ENCODE data around the gene CNTN4.
"Not testable (repeated sequence)": the region's sequence is repeated elsewhere in the genome, so short reads cannot be mapped to it uniquely, and the experiment has no call there.

The CNTN4 gene

DNA sequence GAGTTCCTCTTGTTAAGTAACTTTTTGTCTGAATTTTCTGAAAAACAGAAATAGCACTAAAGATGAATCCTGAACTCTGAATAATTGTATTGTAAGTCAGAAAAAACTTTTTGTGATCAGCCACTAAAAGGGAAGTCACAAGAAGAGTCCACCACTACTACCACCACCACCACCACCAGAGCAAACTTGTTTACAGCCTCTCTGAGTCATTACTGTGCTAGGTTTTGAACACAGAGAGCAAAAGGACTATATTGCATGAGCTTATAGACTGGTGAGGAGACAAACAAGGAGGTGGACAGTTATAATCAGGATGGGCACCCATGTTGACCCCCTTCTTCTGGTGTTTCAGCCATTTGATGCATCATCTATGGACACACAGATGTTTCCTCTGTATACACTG is 869.8 kb downstream of the CNTN4 start:
- DNase-seq (ENCODE audit: low read depth in 2 of 2): no peak

DNA sequence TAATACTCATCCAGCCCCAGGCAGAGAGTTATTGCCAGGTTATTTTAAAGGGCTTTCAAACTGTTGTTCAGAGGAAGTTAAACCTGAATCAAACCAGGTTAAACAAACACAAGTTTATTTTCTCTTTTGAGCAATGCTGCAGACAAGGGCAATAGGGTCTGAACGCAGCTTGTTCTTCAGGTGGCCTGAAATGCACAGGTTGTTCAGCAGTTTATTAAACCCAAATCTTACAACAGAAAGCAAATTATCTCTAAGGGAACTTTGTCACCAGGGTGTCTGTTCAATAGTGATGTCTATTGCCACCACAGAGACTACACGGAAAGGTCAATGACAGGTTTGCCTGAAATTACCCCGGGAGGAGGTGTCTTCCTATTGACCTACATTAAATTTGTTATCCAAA is 877.5 kb downstream of the CNTN4 start:
- no peak for DNase-seq (ENCODE audit: low read depth in 2 of 2)

DNA sequence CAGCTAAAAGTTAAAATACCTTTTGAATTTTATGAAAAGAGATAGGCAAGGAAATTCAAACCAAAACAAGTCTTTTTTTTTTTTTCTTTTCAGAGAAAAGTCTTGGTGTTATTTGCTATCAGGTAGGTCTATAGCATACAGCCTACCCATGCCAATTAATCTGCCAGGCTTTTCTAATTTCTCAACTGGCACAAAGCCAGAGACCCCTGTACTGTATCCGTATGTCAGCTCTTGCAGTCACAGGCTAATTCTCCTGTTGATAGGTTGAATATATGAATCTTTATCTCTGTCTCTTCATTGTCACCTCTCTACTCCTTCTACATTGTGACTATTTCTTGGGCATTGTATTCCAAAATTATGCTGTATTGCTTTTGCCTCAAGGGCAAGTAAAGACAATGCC is 878.1 kb downstream of the CNTN4 start:
- no peak for DNase-seq (ENCODE audit: low read depth in 2 of 2)

DNA sequence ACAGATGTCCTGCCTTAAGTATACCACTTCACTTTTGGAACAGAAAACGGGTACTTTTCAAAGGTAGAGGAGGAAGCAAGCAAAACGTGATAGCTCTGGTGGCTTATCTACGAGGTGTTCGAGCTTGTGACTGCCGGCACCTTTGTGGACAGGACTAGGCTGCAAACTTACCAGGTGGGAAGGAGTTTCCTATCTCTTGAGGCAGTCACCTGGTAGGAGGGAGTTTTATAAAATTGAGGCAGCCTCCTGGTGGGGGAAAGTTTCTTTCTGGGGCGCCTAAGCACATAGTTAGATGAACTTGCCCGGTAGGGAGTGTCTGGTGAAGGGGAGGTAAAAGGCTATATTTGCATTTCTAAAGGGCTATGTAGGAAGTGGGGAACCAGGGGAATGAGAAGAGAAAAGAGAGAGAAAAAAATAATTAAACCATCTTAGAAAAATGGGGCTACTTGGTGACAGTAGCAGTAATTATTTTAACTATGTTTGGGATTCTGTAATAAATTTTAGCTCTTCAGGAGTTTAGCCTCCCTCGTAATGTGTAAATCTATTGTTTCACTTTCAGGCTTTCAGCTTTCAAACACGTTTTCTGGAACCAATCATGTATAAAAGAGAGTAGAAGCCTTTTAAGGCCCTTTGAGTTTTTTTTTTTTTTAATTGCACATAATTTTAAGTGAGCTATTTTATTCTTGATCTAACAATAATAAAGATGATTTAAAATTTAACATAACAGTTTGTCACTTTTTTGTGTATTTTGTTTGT is 880.5 kb downstream of the CNTN4 start:
- no peak for DNase-seq (ENCODE audit: low read depth in 2 of 2)

DNA sequence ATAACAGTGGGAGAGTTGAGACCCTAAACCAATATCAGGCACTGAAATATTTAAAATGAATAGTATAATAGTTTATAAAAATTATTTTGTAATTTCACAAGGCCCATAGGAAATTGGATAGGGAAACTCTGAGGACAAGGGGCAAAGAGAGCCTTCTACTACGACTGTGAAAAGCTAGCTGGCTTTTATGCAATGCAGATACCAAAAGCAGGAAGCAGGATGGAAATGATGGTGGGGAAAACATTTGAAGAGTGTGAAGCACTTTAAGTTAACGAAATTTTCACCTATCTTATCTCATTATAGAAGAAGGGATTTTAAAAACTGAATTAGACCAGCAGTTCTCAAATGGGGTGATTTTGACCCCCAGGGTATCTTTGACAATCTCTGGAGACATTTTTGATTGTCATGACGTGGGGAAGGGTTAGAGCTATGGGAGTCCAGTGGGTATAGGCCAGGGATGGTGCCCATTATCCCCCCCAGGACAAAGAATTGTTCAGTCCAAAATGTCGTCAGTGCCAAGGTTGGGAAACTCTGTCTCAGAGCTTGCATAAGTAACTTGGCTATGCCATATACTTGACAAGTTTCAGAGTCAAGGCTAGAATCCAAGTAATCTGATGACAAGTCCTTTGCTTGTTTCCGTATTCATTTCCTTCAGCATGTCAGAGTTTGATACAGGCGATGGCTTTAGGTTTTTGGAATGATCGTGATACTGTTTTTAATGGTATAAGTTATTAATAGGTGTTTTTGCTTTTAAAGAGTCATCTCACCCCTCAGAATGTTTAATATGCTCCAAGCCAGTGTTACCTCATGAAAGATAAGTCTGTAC is 885.6 kb downstream of the CNTN4 start:
- no peak for DNase-seq (ENCODE audit: low read depth in 2 of 2)

DNA sequence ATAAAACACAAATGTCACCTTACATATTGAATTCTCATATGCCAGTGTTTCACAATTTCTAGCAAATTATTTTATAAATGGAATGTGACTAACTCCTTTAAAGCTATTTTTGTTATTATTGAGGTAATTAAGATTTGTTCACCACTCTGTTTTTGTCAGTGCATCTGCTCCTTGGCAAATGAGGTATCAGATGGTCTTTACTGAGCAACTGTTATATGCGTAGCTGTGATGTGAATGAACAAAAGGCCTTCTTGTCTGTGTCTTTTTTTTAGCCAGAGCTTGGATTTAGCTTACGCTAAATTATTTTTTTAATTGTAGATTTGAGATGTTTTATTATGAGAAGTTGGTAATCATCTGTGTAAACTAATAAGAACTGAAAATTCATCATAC is 886.2 kb downstream of the CNTN4 start:
- DNase-seq (ENCODE audit: low read depth in 2 of 2): no peak

DNA sequence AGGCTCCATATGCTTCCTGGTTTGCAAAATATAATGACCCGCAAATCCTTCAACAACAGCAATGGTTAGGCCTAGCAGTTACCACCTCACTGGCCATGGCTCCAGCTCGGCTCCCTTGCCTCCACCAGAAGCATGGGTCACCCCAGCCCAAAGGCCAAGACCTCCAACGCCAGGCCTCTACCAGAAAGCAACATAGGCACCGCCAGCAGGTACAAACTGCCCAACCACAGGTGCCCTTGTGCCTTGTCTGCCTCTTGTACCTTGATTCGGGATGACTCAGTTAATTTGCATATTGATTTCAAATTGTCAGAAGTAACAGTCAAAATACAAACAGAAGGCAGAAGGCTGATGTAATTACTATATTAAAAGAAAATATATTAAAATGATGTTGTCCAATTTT is 886.8 kb downstream of the CNTN4 start:
- DNase-seq (ENCODE audit: low read depth in 2 of 2): no peak

DNA sequence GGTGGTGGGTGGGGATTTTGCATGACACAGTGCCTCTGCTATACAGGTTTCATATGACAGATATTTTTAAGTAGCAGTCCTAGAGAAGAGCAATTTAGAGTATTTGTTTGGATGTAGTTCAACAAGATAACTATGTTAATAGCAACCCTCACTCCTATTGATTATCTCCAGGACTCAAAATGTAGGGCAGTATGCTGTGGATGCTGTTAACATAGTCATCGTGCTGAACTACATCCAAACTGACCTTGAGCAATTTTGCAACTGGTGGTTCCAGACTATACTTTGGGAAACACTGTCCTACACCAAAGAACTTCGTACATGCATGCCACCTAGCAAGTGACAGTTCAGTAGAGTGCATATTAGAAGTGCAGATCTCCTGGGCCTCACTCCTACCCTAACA is 893.9 kb downstream of the CNTN4 start:
- DNase-seq (ENCODE audit: low read depth in 2 of 2): no peak

DNA sequence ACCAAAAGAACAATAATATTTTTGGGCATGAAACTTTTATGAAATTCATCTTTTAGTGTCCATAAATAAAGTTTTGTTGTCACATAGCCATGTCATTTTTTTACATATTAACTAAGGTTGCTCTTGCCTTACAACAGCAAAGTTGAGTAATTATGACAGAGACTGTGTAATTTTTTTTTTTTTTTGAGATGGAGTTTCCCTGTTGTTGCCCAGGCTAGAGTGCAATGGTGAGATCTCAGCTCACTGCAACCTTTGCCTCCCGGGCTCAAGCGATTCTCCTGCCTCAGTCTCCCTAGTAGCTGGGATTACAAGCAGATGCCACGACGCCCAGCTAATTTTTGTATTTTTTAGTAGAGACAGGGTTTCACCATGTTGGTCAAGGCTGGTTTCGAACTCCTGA is 894.5 kb downstream of the CNTN4 start:
- DNase-seq (ENCODE audit: low read depth in 2 of 2): not testable (repeated sequence)

DNA sequence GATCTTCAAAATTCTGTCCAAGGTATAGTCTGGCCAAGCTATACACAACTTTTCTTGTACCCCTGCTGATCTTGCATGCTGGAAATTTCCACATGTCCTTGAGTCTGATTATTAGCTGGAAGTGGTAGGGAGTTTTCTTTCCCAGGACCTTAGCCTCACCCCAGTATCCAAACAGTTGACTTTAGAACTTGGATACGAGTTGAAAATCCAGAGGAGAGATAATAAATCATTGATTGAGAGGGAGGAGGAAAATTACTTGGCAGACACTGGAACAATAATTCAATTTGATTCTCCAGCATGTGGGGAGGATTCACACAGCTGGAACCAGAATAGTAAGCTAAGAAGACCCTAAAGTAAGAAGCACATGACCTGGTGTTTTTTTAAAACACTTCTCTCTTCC is 895.1 kb downstream of the CNTN4 start:
- no peak for DNase-seq (ENCODE audit: low read depth in 2 of 2)

DNA sequence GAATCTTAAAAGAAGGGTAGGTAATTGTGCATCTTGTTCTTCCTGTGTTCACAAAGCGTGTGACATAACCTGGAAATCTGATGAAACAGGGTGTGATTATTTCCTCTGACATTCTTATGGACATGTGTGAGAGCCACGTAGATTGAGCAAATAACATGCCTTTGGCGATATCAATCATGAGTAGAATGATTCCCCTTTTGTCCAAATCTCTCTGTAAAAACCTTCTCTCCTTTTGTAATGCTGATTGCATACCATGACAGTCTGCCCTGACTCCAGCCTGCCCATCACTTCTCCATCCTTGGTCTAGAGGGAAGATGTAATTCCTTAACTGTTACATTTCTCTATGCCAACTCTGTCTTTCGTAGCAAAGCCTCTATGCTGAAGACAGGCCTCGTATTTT is 896.5 kb downstream of the CNTN4 start:
- no peak for DNase-seq (ENCODE audit: low read depth in 2 of 2)

DNA sequence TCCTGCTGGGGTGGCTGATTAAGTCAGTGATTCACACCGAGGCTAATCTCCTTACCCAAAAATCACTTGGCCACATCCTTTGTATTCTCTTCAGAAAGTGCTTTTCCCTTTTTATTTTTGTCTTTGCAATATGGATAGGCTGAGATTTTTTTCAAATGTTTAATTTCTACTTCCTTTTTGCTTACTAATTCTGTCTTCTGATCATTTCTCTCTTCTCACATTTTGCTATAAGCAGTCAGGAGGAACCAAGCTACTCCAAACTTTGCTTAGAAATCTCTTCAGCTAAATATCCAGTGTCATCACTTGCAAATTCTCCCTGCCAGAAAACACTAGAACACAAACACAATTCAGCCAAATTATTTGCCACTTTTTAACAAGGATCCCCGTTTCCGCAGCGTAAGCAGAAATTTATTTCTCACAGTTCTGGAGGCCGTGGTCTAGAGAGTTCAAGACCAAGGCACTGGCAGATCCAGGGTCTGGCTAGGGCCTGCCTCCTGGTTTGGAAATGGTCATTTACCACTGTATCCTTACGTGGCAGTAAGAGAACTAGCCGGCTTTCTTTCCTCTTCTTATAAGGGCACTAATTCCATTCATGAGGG is 906.6 kb downstream of the CNTN4 start:
- no peak for DNase-seq (ENCODE audit: low read depth in 2 of 2)

DNA sequence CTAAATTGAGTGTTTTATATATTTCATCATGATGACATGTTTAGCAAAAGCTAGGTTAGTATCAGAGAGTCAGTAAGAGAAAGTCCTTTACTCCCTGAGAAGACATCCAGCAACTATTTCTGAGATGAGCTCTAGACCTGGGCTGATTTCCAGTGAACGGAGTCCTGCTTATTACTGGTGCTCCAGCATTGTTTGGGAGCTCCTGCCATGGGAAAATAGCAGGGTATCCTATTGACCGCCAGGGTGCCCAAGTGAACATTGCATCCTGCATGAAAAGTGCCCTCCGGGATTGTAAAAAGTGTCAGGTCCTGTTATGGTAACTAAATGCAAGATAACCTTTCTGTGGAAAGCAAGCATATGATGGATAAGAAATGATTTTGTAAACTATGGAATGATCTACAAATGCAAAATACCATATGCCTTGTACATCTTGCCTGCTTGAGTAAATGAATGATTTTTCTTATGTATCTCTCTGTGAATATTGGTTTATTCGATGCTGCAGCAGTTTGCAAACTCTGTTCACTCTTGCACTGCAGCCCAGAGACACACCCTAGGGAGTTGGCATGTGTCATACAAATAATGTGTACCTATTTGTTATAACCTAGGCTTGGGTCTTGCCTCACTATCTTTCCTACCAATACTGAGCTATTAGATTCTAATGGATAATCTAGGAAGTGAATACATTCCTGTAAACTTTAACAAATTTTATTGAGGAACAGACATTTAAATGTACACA is 914.8 kb downstream of the CNTN4 start:
- no peak for DNase-seq (ENCODE audit: low read depth in 2 of 2)

DNA sequence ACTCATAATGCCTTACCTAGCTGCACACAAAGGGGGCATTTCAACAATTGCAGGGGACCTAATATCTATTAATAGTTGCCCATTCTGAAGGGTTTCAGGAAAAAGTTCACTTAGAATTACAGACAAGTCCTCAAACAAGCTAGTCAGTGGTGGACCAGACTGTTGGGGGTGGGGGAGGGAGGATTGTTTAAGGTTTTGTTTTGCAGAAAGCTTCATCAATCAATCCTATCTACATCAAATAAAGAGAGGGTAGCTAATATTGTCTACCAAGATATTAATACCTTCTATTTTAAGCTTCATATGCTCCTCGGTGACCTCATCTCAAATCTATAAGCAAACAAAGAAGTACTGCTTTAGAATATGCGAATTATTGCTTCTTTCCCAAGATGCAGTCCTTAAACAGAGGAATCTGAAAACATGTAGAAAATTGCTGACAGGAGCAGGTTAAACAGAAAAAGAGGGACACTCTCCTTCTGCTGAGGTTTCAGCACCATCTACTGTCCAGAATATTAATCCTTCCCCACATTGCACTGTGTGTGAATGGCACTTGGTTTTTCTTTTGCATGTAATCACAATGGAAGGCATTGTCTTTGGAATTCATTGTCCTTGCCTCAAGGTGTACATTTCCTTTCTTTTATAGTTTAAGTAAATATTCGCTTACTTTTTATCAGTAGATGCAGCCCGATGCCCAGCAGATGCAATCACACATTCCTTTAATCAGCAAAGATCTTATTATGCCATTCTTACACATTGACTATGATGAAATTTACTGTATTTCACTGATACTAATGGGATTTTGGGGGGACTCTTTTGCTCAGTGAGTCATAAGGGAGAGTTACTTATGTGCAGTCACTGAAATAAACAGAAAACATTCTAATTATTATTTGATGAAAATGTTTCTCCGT is 916.8 kb downstream of the CNTN4 start:
- no peak for DNase-seq (ENCODE audit: low read depth in 2 of 2)

DNA sequence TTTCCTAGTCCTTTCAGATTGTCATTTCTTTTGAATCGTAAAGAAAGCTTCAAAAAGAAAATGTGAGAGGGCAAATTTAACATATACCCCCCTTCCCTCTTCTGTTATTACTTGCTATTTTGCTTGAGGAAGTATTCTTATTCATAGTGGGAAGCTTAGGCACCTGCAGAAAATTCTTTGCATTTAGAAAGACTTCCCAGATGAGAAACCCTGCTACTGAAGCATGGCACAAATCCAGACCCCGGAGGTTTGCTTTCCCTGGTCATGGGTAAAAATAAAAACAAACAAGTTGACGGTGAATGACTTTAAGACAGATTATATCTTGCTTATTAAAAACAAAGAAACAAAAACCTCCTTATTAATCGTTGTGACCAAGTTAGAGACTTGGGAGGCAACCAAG is 917.6 kb downstream of the CNTN4 start:
- DNase-seq (ENCODE audit: low read depth in 2 of 2): no peak

DNA sequence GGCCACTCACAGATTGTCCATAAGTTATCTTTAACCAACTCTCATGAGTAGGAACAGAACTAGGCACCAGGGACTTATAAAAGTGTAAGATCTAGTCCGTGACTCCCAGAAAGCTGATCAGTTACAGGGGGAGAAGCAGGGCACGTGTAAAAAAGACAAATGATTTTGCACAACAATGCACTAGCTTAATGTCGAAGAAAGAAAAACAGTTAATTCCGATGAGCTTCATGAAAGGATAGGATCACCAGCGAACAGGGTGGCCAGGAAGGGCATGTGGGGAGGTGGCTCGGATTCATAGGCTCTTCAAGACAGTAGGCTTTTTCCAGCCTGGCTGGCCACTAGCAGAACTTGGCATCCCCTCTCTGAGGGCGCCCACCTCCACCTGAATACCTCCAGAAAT is 921.5 kb downstream of the CNTN4 start:
- no peak for DNase-seq (ENCODE audit: low read depth in 2 of 2)

DNA sequence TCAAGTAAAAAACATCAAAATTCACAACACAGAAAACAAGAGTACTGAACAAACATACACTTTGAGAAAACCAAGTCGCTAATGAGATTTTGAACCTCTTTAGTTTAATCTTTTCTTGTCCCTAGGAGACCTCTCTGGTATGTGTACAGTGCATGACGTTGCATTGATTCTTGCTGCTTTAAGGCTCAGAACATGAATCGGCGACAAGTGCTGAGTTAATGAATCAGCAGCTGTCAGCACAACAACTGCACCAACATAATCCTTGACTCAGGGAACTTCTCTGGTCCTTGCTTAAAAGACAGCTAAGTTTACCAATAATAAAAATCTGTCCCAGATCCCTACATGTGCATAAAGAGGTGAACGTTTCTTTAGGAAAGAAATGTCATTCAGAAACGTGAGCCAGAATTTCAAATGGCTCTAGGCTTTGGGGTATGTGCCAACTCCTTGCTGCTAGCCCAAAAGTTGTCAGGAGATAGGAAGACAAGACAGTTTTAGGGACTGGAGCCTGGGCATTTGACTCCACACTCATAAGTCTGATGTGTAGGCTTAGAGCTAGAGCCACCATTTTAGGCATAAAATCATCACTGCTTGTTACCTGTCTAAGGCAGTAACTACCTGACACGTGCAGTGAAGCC is 924.6 kb downstream of the CNTN4 start:
- no peak for DNase-seq (ENCODE audit: low read depth in 2 of 2)

DNA sequence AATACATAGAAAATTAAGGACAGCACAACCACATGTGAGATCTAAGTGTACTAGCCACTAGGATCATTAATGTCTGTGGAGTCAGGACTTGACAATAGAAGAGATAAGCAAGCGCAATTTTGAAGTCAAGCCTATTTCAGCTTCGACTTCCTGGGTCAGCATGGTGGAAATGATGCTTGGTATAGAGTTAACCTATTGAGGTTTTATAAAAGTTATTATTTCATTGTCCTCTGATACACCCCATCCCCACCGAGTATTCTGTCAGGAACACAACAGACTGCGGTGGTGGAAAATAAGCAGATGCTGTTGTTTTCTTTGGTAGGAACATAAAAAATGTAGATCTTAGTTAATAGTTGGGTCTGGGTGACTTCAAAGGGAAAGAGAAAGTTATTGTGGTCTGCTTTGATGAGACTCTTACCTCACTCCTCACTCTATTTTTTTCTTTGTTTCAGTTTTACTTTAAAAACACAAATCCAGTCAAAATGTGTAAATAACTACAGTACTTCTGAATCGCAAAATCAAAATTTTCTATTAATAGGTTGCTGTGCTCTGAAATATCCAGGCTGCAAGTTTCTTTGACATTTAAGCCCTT is 929.4 kb downstream of the CNTN4 start:
- DNase-seq (ENCODE audit: low read depth in 2 of 2): no peak

DNA sequence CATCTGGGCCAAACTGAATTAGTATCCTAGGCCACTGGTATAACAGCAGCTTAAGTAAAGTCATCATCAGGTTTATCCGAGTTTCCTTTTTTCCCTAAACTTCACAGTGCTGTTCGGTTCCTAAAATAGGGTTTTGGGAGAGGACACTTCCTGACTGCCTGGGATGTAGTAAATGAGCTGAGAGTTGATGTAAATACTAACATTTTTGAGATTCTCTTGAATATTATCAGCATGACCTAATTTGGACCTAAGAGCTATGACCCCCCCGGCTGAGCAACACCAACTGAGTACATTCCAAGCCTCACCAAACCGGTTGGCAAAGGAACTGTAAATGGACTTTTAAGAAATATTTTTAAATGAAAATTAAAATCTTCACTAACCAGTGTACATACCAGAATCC is 932.7 kb downstream of the CNTN4 start:
- DNase-seq (ENCODE audit: low read depth in 2 of 2): no peak

DNA sequence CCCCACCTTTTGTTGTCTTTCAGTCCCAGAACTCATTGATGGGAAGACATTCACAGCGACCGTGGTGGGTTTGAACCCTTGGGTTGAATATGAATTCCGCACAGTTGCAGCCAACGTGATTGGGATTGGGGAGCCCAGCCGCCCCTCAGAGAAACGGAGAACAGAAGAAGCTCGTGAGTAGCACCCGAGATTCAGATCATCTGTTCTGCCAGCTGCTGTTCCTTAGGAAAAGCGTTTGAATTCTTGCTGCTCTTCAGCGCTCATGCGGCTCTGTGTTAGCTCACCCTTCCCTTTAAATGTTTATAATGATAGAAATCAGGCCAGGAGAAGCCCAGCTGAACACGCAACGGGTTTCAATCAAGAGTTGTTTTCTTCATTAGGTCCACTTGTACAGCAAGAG is 938.5 kb downstream of the CNTN4 start:
- no peak for DNase-seq (ENCODE audit: low read depth in 2 of 2)
